CD4-positive, alpha-beta T cell treated with Interleukin-15 for 4 hours (primary cell): ENCODE results near the gene POC1B.

ENCODE experiments used
- DNase-seq: peaks from one replicate; pipeline ENCODE4 v3.0.0-alpha.2; 2020; ENCODE audit warnings: low spot score

POC1B gene

GRCh38 chr12:89525824-89526770 is at the start of gene POC1B:
Gene POC1B (minus strand): TSS chr12:89526047. CDS start chr12:89525895, 152 bp downstream.
- DNase-seq = peak; percentile 68

- DNase-seq = no peak
Observed at GRCh38 chr12:89575374-89575773, 49.5 kb upstream of the POC1B start.

- DNase-seq = no peak
Observed at GRCh38 chr12:89574736-89575208, 48.9 kb upstream of the POC1B start.

GRCh38 chr12:89573051-89573810 is 47.4 kb upstream of the POC1B start:
- DNase-seq = no peak

GRCh38 chr12:89571491-89572195 is 45.8 kb upstream of the POC1B start:
- DNase-seq = no peak

- no peak for DNase-seq
Observed at GRCh38 chr12:89568484-89568883, 42.6 kb upstream of the POC1B start.

GRCh38 chr12:89567691-89568239 is 41.9 kb upstream of the POC1B start:
- no peak for DNase-seq

GRCh38 chr12:89566615-89567014 is 40.8 kb upstream of the POC1B start:
- DNase-seq = no peak

- DNase-seq = no peak
Observed at GRCh38 chr12:89565002-89565401, 39.2 kb upstream of the POC1B start.

GRCh38 chr12:89559753-89560152 is 33.9 kb upstream of the POC1B start:
- DNase-seq = no peak

GRCh38 chr12:89556976-89557375 is 31.1 kb upstream of the POC1B start:
- no peak for DNase-seq

GRCh38 chr12:89552376-89552775 is 26.5 kb upstream of the POC1B start:
- no peak for DNase-seq

GRCh38 chr12:89551747-89552146 is 25.9 kb upstream of the POC1B start:
- no peak for DNase-seq

- DNase-seq = no peak
Observed at GRCh38 chr12:89547101-89547500, 21.3 kb upstream of the POC1B start.

- no peak for DNase-seq
Observed at GRCh38 chr12:89546151-89546550, 20.3 kb upstream of the POC1B start.

- DNase-seq = no peak
Observed at GRCh38 chr12:89544681-89545184, 18.9 kb upstream of the POC1B start.

GRCh38 chr12:89544022-89544421 is 18.2 kb upstream of the POC1B start:
- no peak for DNase-seq

GRCh38 chr12:89542912-89543592 is 17.2 kb upstream of the POC1B start:
- DNase-seq = peak; percentile 74

- DNase-seq = no peak
Observed at GRCh38 chr12:89542236-89542635, 16.4 kb upstream of the POC1B start.

GRCh38 chr12:89540586-89540985 is 14.7 kb upstream of the POC1B start:
- no peak for DNase-seq
